Tibial nerve (tissue), 4 donors: ENCODE results near the gene RPL36AL. TPM values are rescaled to one million over a fixed set of nuclear protein-coding genes. Genes with fewer than 3 reads are reported as not detected.
"Not testable (repeated sequence)": the region's sequence is repeated elsewhere in the genome, so short reads cannot be mapped to it uniquely, and the experiment has no call there.

Experiments used
- DNase-seq, 2 donors: peaks; one replicate each; pipeline ENCODE4 v3.0.0-alpha.2; 2019; ENCODE audit warnings: low spot score in 2 of 2
- H3K27ac ChIP-seq, 4 donors: fragments of 200-600 bp; sonication (generic) in 3 of 4; one replicate each; pipeline ENCODE4 v1.5.1; 2017 to 2019; ENCODE audit warnings: mild to moderate bottlenecking in 1 of 4
- H3K27me3 ChIP-seq, 2 donors: fragments of 200-600 bp; sonication (generic) in 1 of 2; one replicate each; pipeline versions ENCODE4 v1.5.1 to v1.6.0; 2017 to 2019
- H3K36me3 ChIP-seq, 3 donors: fragments of 200-600 bp; sonication (generic); one replicate each; pipeline ENCODE4 v1.5.1; 2018 to 2019
- H3K4me1 ChIP-seq, 4 donors: fragments of 200-600 bp; sonication (generic) in 3 of 4; one replicate each; pipeline ENCODE4 v1.5.1; 2017 to 2019
- H3K4me3 ChIP-seq, 4 donors: fragments of 200-600 bp; sonication (generic) in 3 of 4; one replicate each; pipeline ENCODE4 v1.5.1; 2017 to 2019; ENCODE audit warnings: mild to moderate bottlenecking in 1 of 4, moderate library complexity in 1 of 4
- H3K9me3 ChIP-seq, 4 donors: fragments of 200-600 bp; sonication (generic) in 3 of 4; one replicate each; pipeline ENCODE4 v1.5.1; 2017 to 2019
- CTCF ChIP-seq, 5 experiments: fragments of 200-600 bp in 3 of 5; fragments of 450-650 bp in 2 of 5; sonication (generic) in 3 of 5; IDR thresholded peaks; one replicate each; pipeline ENCODE4 v1.5.1; 2016 to 2019; ENCODE audit warnings: antibody characterized with exemption in 5 of 5, mild to moderate bottlenecking in 3 of 5, moderate library complexity in 2 of 5
- EP300 ChIP-seq, 2 donors: sonication (generic); formaldehyde crosslinking; IDR thresholded peaks; one replicate each; pipeline ENCODE4 v1.6.1; 2017; ENCODE audit warnings: antibody characterized with exemption in 2 of 2, mild to moderate bottlenecking in 1 of 2
- POLR2A ChIP-seq, 2 donors: fragments of 450-650 bp; IDR thresholded peaks; one replicate each; pipeline ENCODE4 v1.6.1; 2017; ENCODE audit warnings: antibody characterized with exemption in 2 of 2, mild to moderate bottlenecking in 2 of 2, moderate library complexity in 2 of 2
- WGBS, 2 donors: methylation state at CpG; one replicate each; pipeline ENCODE4 v1.1.5; 2018; 5-methylcytosine and 5-hydroxymethylcytosine counted together
- total RNA-seq, 4 donors: library from RNA; depleted of rRNA; stranded (reverse); fragments of >200 nt; gene quantifications; one replicate each; pipeline ENCODE4 v1.1.0, GENCODE V29; 2016

RPL36AL gene
- 100 to 1,000 TPM; 132 to 206 (median 151) TPM for total RNA-seq

- Histone ChIP-seq H3K27ac (peak within 1 kb of the TSS; percentile 65 to 96 (median 95)), H3K4me3 (peak within 1 kb of the TSS; percentile 61 to 98 (median 88)), H3K36me3 (peaks cover 0 to 25% (median 8%) of the 10 kb centered on the region in 3 donors), H3K4me1 (peaks cover 0 to 59% (median 29%) of the 10 kb centered on the region in 4 donors), H3K27me3 (no peaks in the 10 kb centered on the region), H3K9me3 (no peaks in the 10 kb centered on the region)
- TF ChIP-seq EP300 (IDR thresholded peaks at IDR 0.05) (peak; percentile 67 to 99), POLR2A (IDR thresholded peaks at IDR 0.05) (peak; percentile 68 to 98), CTCF (IDR thresholded peaks at IDR 0.05) (peak in 3 of 5 experiments; percentile 18 to 80 (median 79))
- DNase-seq: peak; percentile 93 to 94
- 1 to 2% methylated on average over 72 to 74 of the region's 85 CpGs for WGBS, 2 donors
Measured at GRCh38 chr14:49620182-49621113, at the start of gene RPL36AL, which contains the start of gene MGAT2. RPL36AL (minus strand) TSS chr14:49620626; CDS start chr14:49619104, 1,522 bp downstream. MGAT2 (plus strand) TSS chr14:49620799; CDS start chr14:49621269, 470 bp downstream.

GRCh38 chr14:49659526-49660455 is 39.4 kb upstream of the RPL36AL start:
- no peaks in the 10 kb centered on the region for H3K4me1 ChIP-seq
- TF ChIP-seq EP300 (IDR thresholded peaks at IDR 0.05): no peak
- no peak for TF ChIP-seq CTCF (IDR thresholded peaks at IDR 0.05)
- TF ChIP-seq POLR2A (IDR thresholded peaks at IDR 0.05): no peak
- WGBS, 2 donors: 89 to 90% methylated on average over 2 of the region's 2 CpGs
- no peak overlapping the region for H3K27ac ChIP-seq
- no peaks in the 10 kb centered on the region for H3K36me3 ChIP-seq
- H3K9me3 ChIP-seq: no peaks in the 10 kb centered on the region
- no peak for DNase-seq
- H3K27me3 ChIP-seq: no peaks in the 10 kb centered on the region
- H3K4me3 ChIP-seq: no peak overlapping the region

GRCh38 chr14:49657500-49657899 is 37.1 kb upstream of the RPL36AL start:
- not testable (repeated sequence) for H3K36me3 ChIP-seq, H3K4me3 ChIP-seq, H3K27ac ChIP-seq, H3K4me1 ChIP-seq, H3K27me3 ChIP-seq, H3K9me3 ChIP-seq, DNase-seq
- 91% methylated on average over 6 of the region's 6 CpGs for WGBS, 2 donors

GRCh38 chr14:49654511-49654910 is 34.1 kb upstream of the RPL36AL start:
- Histone ChIP-seq H3K4me3 (no peak overlapping the region), H3K27me3 (no peaks in the 10 kb centered on the region), H3K4me1 (no peaks in the 10 kb centered on the region), H3K36me3 (no peaks in the 10 kb centered on the region), H3K9me3 (no peaks in the 10 kb centered on the region), H3K27ac (no peak overlapping the region)
- no peak for TF ChIP-seq POLR2A (IDR thresholded peaks at IDR 0.05)
- TF ChIP-seq CTCF (IDR thresholded peaks at IDR 0.05): no peak
- TF ChIP-seq EP300 (IDR thresholded peaks at IDR 0.05): no peak
- WGBS, 2 donors: 95% methylated on average over 3 of the region's 3 CpGs
- DNase-seq: no peak

GRCh38 chr14:49653508-49653907 is 33.1 kb upstream of the RPL36AL start:
- H3K36me3 ChIP-seq: no peaks in the 10 kb centered on the region
- no peak overlapping the region for H3K4me3 ChIP-seq
- no peak for DNase-seq
- 92 to 93% methylated on average over 6 of the region's 6 CpGs for WGBS, 2 donors
- H3K27ac ChIP-seq: no peak overlapping the region
- no peak for TF ChIP-seq EP300 (IDR thresholded peaks at IDR 0.05)
- no peak for TF ChIP-seq POLR2A (IDR thresholded peaks at IDR 0.05)
- no peak for TF ChIP-seq CTCF (IDR thresholded peaks at IDR 0.05)
- H3K9me3 ChIP-seq: no peaks in the 10 kb centered on the region
- no peaks in the 10 kb centered on the region for H3K4me1 ChIP-seq
- no peaks in the 10 kb centered on the region for H3K27me3 ChIP-seq
